ENCODE data around the gene DMRTB1. TPM values are rescaled to one million over a fixed set of nuclear protein-coding genes. Genes with fewer than 3 reads are reported as not detected.

The DMRTB1 gene
- total RNA-seq, 1 experiment from 2014 or later, result not detected

GRCh38 chr1:53462193-53462592 is 3.0 kb downstream of the DMRTB1 start:
- Histone ChIP-seq H3K9ac (ENCODE audit: low read length) (no peak overlapping the region), H3K9me3 (ENCODE audit: low read length) (no peaks in the 10 kb centered on the region), H2AFZ (ENCODE audit: low read length) (no peak overlapping the region), H4K20me1 (ENCODE audit: low read length) (no peaks in the 10 kb centered on the region), H3K36me3 (ENCODE audit: low read depth, low read length) (no peaks in the 10 kb centered on the region), H3K4me2 (ENCODE audit: low read length) (no peak overlapping the region), H3K27ac (ENCODE audit: low read length) (no peak overlapping the region), H3K4me1 (ENCODE audit: insufficient read depth, low read length) (no peaks in the 10 kb centered on the region), H3K9me2 (replicated peaks; ENCODE audit: low read length) (no peaks in the 10 kb centered on the region), H3K79me2 (ENCODE audit: low read length) (no peaks in the 10 kb centered on the region), H3K27me3 (ENCODE audit: low read length) (no peaks in the 10 kb centered on the region), H3F3A (ENCODE audit: low read length, unreplicated experiment) (no peaks in the 10 kb centered on the region), H3K4me3 (ENCODE audit: low read length) (no peak overlapping the region)
- POLR2A ChIA-PET (ENCODE audit: unreplicated experiment), result no interaction called here
- intact Hi-C loops (cut with micrococcal nuclease), result no loop called here
- CTCF ChIA-PET, result no interaction called here
- no peak for DNase-seq
- no peak for ATAC-seq
- BruUV-seq (replicated peaks), result no TSS peak
- no peak for TF ChIP-seq CTCF (conservative IDR thresholded peaks at IDR 0.05; ENCODE audit: low read depth, low read length)
- no peak for TF ChIP-seq EZH2phosphoT487 (IDR thresholded peaks at IDR 0.05; ENCODE audit: borderline replicate concordance, low read length)

- Histone ChIP-seq H3K4me1 (ENCODE audit: insufficient read depth, low read length) (no peaks in the 10 kb centered on the region), H3K27ac (ENCODE audit: low read length) (no peak overlapping the region), H3K9me3 (ENCODE audit: low read length) (no peaks in the 10 kb centered on the region), H2AFZ (ENCODE audit: low read length) (no peak overlapping the region), H3K9ac (ENCODE audit: low read length) (no peak overlapping the region), H3K4me2 (ENCODE audit: low read length) (no peak overlapping the region), H3K79me2 (ENCODE audit: low read length) (no peaks in the 10 kb centered on the region), H3F3A (ENCODE audit: low read length, unreplicated experiment) (no peaks in the 10 kb centered on the region), H3K4me3 (ENCODE audit: low read length) (no peak overlapping the region), H4K20me1 (ENCODE audit: low read length) (no peaks in the 10 kb centered on the region), H3K27me3 (ENCODE audit: low read length) (no peaks in the 10 kb centered on the region), H3K36me3 (ENCODE audit: low read depth, low read length) (no peaks in the 10 kb centered on the region), H3K9me2 (replicated peaks; ENCODE audit: low read length) (no peaks in the 10 kb centered on the region)
- POLR2A ChIA-PET (ENCODE audit: unreplicated experiment), result no interaction called here
- intact Hi-C loops (cut with micrococcal nuclease), result no loop called here
- CTCF ChIA-PET, result no interaction called here
- ATAC-seq (peak; percentile 42), DNase-seq (no peak)
- BruUV-seq (replicated peaks), result no TSS peak
- TF ChIP-seq CTCF (conservative IDR thresholded peaks at IDR 0.05; ENCODE audit: low read depth, low read length), result no peak
Measured at GRCh38 chr1:53462769-53463501, 3.7 kb downstream of the DMRTB1 start.

- H3K4me2 ChIP-seq (ENCODE audit: low read length), result no peak overlapping the region
- no peaks in the 10 kb centered on the region for H3K4me1 ChIP-seq (ENCODE audit: insufficient read depth, low read length)
- TF ChIP-seq CTCF (conservative IDR thresholded peaks at IDR 0.05; ENCODE audit: low read depth, low read length), result no peak
- no peak for TF ChIP-seq EZH2 (IDR thresholded peaks at IDR 0.05; ENCODE audit: low read length, unreplicated experiment)
- no peak for TF ChIP-seq EZH2phosphoT487 (IDR thresholded peaks at IDR 0.05; ENCODE audit: borderline replicate concordance, low read length)
- DNase-seq (no peak), ATAC-seq (no peak)
- POLR2A ChIA-PET (ENCODE audit: unreplicated experiment), result interaction anchor here (0.7 kb wide), 1 partner anchor 736 kb away, joined by 5 read pairs; the partner anchor contains the start of genes CYB5RL and MRPL37
- H4K20me1 ChIP-seq (ENCODE audit: low read length), result no peaks in the 10 kb centered on the region
- H2AFZ ChIP-seq (ENCODE audit: low read length), result no peak overlapping the region
- no peak overlapping the region for H3K27ac ChIP-seq (ENCODE audit: low read length)
- H3K9ac ChIP-seq (ENCODE audit: low read length), result no peak overlapping the region
- H3K9me2 ChIP-seq (replicated peaks; ENCODE audit: low read length), result no peaks in the 10 kb centered on the region
- CTCF ChIA-PET, result no interaction called here
- H3F3A ChIP-seq (ENCODE audit: low read length, unreplicated experiment), result no peaks in the 10 kb centered on the region
- no peaks in the 10 kb centered on the region for H3K79me2 ChIP-seq (ENCODE audit: low read length)
- no TSS peak for BruUV-seq (replicated peaks)
- intact Hi-C loops (cut with micrococcal nuclease), result no loop called here
- H3K4me3 ChIP-seq (ENCODE audit: low read length), result no peak overlapping the region
- no peaks in the 10 kb centered on the region for H3K36me3 ChIP-seq (ENCODE audit: low read depth, low read length)
- H3K9me3 ChIP-seq (ENCODE audit: low read length), result no peaks in the 10 kb centered on the region
- no peaks in the 10 kb centered on the region for H3K27me3 ChIP-seq (ENCODE audit: low read length)
Measured at GRCh38 chr1:53463961-53464899, 5.0 kb downstream of the DMRTB1 start.

Data from PC-3 (cell line).